ENCODE data around the gene GADD45GIP1.

GADD45GIP1 gene

GRCh38 chr19:12944104-12944674 lies 12.8 kb downstream of the GADD45GIP1 start:
- FAIRE-seq (no peak), DNase-seq (ENCODE audit: insufficient read length, low spot score) (no peak)
- TF ChIP-seq TAF1 (IDR thresholded peaks at IDR 0.05; ENCODE audit: low read depth, low read length), result no peak
- no peak for TF ChIP-seq SPI1 (IDR thresholded peaks at IDR 0.05; ENCODE audit: low read depth, low read length)
- TF ChIP-seq POLR2AphosphoS5 (IDR thresholded peaks at IDR 0.05; ENCODE audit: low read depth, low read length), result no peak
- no peak for TF ChIP-seq POLR2A (IDR thresholded peaks at IDR 0.05; ENCODE audit: low read depth, low read length)
- TF ChIP-seq POU2F2 (IDR thresholded peaks at IDR 0.05; ENCODE audit: low read depth, low read length), result no peak
- no peak for TF ChIP-seq PAX5 (IDR thresholded peaks at IDR 0.05; ENCODE audit: insufficient read depth, low read length, severe bottlenecking)

- DNase-seq (ENCODE audit: insufficient read length, low spot score) (no peak), FAIRE-seq (no peak)
- TF ChIP-seq POLR2A (IDR thresholded peaks at IDR 0.05; ENCODE audit: low read depth, low read length) (no peak), POLR2AphosphoS5 (IDR thresholded peaks at IDR 0.05; ENCODE audit: low read depth, low read length) (peak; percentile 30; the same call in 1 of the 2 replicates), TAF1 (IDR thresholded peaks at IDR 0.05; ENCODE audit: low read depth, low read length) (no peak), PAX5 (IDR thresholded peaks at IDR 0.05; ENCODE audit: insufficient read depth, low read length, severe bottlenecking) (no peak), POU2F2 (IDR thresholded peaks at IDR 0.05; ENCODE audit: low read depth, low read length) (0 out of 2 replicates have a peak, but pooled peaks have one; percentile 34), SPI1 (IDR thresholded peaks at IDR 0.05; ENCODE audit: low read depth, low read length) (no peak)
Observed at GRCh38 chr19:12943437-12944044, 13.5 kb downstream of the GADD45GIP1 start.

- no peak for FAIRE-seq
- TF ChIP-seq TAF1 (IDR thresholded peaks at IDR 0.05; ENCODE audit: low read depth, low read length), result no peak
- TF ChIP-seq SPI1 (IDR thresholded peaks at IDR 0.05; ENCODE audit: low read depth, low read length), result no peak
- peak; percentile 16; the same call in 1 of the 2 replicates for TF ChIP-seq POLR2AphosphoS5 (IDR thresholded peaks at IDR 0.05; ENCODE audit: low read depth, low read length)
- TF ChIP-seq POLR2A (IDR thresholded peaks at IDR 0.05; ENCODE audit: low read depth, low read length), result no peak
- no peak for TF ChIP-seq PAX5 (IDR thresholded peaks at IDR 0.05; ENCODE audit: insufficient read depth, low read length, severe bottlenecking)
- TF ChIP-seq POU2F2 (IDR thresholded peaks at IDR 0.05; ENCODE audit: low read depth, low read length), result 0 out of 2 replicates have a peak, but pooled peaks have one; percentile 30
- no peak for DNase-seq (ENCODE audit: insufficient read length, low spot score)
Observed at GRCh38 chr19:12940897-12941296, 16.1 kb downstream of the GADD45GIP1 start.

- no peak for DNase-seq (ENCODE audit: insufficient read length, low spot score)
- FAIRE-seq, result no peak
- TF ChIP-seq TAF1 (IDR thresholded peaks at IDR 0.05; ENCODE audit: low read depth, low read length) (no peak), SPI1 (IDR thresholded peaks at IDR 0.05; ENCODE audit: low read depth, low read length) (no peak), PAX5 (IDR thresholded peaks at IDR 0.05; ENCODE audit: insufficient read depth, low read length, severe bottlenecking) (no peak), POLR2AphosphoS5 (IDR thresholded peaks at IDR 0.05; ENCODE audit: low read depth, low read length) (peak; percentile 13; the same call in 1 of the 2 replicates), POLR2A (IDR thresholded peaks at IDR 0.05; ENCODE audit: low read depth, low read length) (no peak), POU2F2 (IDR thresholded peaks at IDR 0.05; ENCODE audit: low read depth, low read length) (no peak)
Observed at GRCh38 chr19:12939975-12940423, 17.0 kb downstream of the GADD45GIP1 start.

GRCh38 chr19:12938779-12939601 lies 18.0 kb downstream of the GADD45GIP1 start:
- TF ChIP-seq SPI1 (IDR thresholded peaks at IDR 0.05; ENCODE audit: low read depth, low read length), result peak; percentile 34; the same call in 1 of the 2 replicates
- TF ChIP-seq POLR2A (IDR thresholded peaks at IDR 0.05; ENCODE audit: low read depth, low read length), result no peak
- FAIRE-seq, result peak; percentile 83
- no peak for DNase-seq (ENCODE audit: insufficient read length, low spot score)

GRCh38 chr19:12937927-12938778 lies 18.9 kb downstream of the GADD45GIP1 start, which contains the start of gene CALR:
TSS of gene CALR (plus strand) at chr19:12938609. CDS start at chr19:12938680, 71 bp downstream.
- DNase-seq (ENCODE audit: insufficient read length, low spot score), result peak; percentile 94
- TF ChIP-seq POU2F2 (IDR thresholded peaks at IDR 0.05; ENCODE audit: low read depth, low read length) (peak; percentile 74), SPI1 (IDR thresholded peaks at IDR 0.05; ENCODE audit: low read depth, low read length) (no peak), TAF1 (IDR thresholded peaks at IDR 0.05; ENCODE audit: low read depth, low read length) (peak; percentile 88), PAX5 (IDR thresholded peaks at IDR 0.05; ENCODE audit: insufficient read depth, low read length, severe bottlenecking) (peak; percentile 13), POLR2A (IDR thresholded peaks at IDR 0.05; ENCODE audit: low read depth, low read length) (peak; percentile 99), POLR2AphosphoS5 (IDR thresholded peaks at IDR 0.05; ENCODE audit: low read depth, low read length) (peak; percentile 99)
- peak; percentile 97 for FAIRE-seq

GRCh38 chr19:12937093-12937926 lies 19.7 kb downstream of the GADD45GIP1 start:
- TF ChIP-seq POU2F2 (IDR thresholded peaks at IDR 0.05; ENCODE audit: low read depth, low read length) (no peak), POLR2A (IDR thresholded peaks at IDR 0.05; ENCODE audit: low read depth, low read length) (no peak), POLR2AphosphoS5 (IDR thresholded peaks at IDR 0.05; ENCODE audit: low read depth, low read length) (no peak), TAF1 (IDR thresholded peaks at IDR 0.05; ENCODE audit: low read depth, low read length) (no peak), SPI1 (IDR thresholded peaks at IDR 0.05; ENCODE audit: low read depth, low read length) (no peak), PAX5 (IDR thresholded peaks at IDR 0.05; ENCODE audit: insufficient read depth, low read length, severe bottlenecking) (no peak)
- DNase-seq (ENCODE audit: insufficient read length, low spot score) (no peak), FAIRE-seq (no peak)

- no peak for FAIRE-seq
Observed at GRCh38 chr19:12936582-12936981, 20.4 kb downstream of the GADD45GIP1 start.

More at GRCh38 chr19:12936582-12936981, 20.4 kb downstream of the GADD45GIP1 start:
- no peak for TF ChIP-seq POLR2AphosphoS5 (IDR thresholded peaks at IDR 0.05; ENCODE audit: low read depth, low read length)
- no peak for TF ChIP-seq POU2F2 (IDR thresholded peaks at IDR 0.05; ENCODE audit: low read depth, low read length)
- no peak for TF ChIP-seq POLR2A (IDR thresholded peaks at IDR 0.05; ENCODE audit: low read depth, low read length)
- TF ChIP-seq PAX5 (IDR thresholded peaks at IDR 0.05; ENCODE audit: insufficient read depth, low read length, severe bottlenecking), result no peak
- no peak for TF ChIP-seq TAF1 (IDR thresholded peaks at IDR 0.05; ENCODE audit: low read depth, low read length)
- no peak for TF ChIP-seq SPI1 (IDR thresholded peaks at IDR 0.05; ENCODE audit: low read depth, low read length)
- DNase-seq (ENCODE audit: insufficient read length, low spot score), result no peak

Measured in GM12891 (cell line).